HG02763 (cell line): ENCODE results near the gene SH3BP5L.

ENCODE experiments used
- ATAC-seq: cut with Tn5 transposase; IDR thresholded peaks from one replicate; pipeline ENCODE4 v1.9.1; 2021; ENCODE audit warnings: mild to moderate bottlenecking, moderate library complexity; ENCODE audit not compliant: unreplicated experiment

Gene SH3BP5L

GRCh38 chr1:248851390-248851789 lies 25.7 kb upstream of the SH3BP5L start:
- no peak for ATAC-seq

DNA sequence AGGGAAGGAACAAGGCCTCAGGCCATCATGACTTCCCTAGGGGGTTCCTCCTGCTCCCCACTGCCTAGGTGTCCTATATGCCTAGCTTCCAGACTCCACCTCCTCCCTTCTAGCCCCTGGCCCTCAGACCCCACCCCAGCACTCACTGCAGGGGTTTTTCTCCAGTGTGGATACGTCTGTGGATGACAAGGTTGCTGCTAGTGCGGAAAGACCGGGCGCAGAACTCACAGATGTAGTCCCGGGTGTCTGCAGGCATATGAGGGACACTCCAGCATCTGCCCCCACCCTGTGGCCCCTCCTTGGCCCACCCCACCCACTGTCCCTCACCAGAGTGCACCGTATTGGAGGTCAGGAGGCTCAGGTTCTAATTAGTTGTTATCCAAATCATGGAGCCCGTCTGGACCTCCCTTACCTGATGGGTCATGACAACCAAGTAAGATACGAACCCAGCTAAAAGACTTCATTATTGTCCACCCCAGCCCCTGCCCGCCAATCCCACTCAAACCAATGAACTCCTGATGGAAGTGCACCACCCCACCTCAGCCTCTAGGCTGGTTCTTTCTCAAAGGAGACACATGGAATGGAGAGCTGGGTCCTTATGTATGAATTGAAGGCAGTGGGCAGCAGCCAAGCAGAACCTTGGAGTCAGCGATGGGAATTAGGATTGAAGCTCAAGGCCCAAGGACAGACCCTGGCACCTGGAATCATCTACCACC lies 25.0 kb upstream of the SH3BP5L start:
- ATAC-seq: no peak

DNA sequence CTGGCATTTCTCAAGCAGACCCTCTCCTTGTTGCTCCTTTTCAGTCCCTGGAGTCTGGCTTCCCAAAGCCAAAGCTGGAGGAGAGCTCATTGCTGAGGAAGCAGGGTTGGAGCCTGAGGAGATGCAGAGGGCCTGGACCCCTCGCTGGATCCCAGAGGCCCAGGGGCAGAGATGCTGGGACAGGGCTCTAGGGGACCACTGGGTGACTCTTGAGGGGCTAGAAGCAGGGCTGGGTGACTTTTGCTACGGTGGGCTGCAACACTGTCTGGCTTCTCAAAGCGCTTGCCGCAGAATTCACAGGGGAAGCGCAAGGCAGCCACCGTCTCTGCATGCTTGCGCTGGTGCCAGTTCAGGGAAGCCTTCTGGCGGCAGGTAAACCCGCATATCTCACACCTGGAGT lies 24.4 kb upstream of the SH3BP5L start:
- no peak for ATAC-seq

DNA sequence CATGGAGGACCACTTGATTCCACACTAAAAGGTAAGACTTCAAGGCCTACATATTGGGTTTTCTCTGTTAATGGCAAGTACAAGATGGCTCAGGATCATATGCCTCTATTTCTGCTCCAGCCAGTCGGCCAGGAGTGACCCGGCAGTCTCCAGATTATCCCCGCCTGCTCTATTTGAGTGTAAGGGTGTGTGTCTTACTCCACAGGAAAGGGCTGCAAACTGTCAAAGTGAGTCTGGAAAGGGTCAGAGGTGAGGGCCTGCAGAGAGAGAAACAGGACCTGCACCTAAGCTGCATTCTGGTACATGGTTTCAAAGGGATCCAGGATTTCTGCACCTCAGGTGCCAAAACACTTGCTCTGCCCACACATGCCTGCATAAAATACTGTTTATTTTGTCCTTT lies 23.9 kb upstream of the SH3BP5L start:
- no peak for ATAC-seq

DNA sequence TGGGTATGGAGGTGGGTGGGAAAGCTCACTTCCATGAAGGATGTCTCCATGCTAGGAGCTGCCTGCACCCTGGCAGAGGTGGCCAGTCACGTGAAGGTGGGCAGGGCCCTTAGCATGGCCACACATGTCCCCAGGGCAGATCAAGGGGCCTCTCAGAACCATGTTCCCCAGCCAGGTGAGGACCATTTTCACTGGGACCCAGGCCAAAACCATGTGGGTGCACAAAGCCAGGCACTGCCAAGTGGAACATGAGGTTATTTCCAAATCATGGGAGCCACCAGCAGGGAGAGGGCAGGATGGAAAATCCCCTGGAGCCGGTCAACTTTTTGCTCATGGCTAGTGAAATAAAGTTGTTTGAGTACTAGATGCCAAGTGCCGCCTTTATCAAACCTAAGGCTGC lies 23.4 kb upstream of the SH3BP5L start:
- ATAC-seq: no peak

- no peak for ATAC-seq
Measured at GRCh38 chr1:248848602-248849001, 22.9 kb upstream of the SH3BP5L start.

DNA sequence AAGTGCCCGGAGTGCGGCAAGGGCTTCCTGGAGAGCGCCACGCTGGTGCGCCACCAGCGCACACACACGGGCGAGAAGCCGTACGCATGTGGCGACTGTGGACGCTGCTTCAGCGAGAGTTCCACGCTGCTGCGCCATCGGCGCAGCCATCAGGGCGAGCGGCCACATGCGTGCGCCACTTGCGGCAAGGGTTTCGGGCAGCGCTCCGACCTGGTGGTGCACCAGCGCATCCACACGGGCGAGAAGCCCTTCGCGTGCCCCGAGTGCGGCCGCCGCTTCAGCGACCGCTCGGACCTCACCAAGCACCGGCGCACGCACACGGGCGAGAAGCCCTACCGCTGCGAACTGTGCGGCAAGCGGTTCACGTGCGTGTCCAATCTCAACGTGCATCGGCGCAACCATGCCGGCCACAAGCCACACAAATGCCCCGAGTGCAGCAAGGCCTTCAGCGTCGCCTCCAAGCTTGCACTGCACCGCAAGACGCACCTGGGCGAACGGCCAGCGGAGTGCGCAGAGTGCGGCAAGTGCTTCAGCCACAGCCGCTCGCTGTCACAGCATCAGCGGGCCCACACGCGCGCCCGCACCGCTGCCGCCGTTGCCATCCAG lies 22.3 kb upstream of the SH3BP5L start:
- ATAC-seq: no peak

- ATAC-seq: no peak
Measured at GRCh38 chr1:248847181-248847955, 21.7 kb upstream of the SH3BP5L start.

- no peak for ATAC-seq
Measured at GRCh38 chr1:248844526-248844925, 18.8 kb upstream of the SH3BP5L start.

- no peak for ATAC-seq
Measured at GRCh38 chr1:248843687-248844086, 18.0 kb upstream of the SH3BP5L start.

DNA sequence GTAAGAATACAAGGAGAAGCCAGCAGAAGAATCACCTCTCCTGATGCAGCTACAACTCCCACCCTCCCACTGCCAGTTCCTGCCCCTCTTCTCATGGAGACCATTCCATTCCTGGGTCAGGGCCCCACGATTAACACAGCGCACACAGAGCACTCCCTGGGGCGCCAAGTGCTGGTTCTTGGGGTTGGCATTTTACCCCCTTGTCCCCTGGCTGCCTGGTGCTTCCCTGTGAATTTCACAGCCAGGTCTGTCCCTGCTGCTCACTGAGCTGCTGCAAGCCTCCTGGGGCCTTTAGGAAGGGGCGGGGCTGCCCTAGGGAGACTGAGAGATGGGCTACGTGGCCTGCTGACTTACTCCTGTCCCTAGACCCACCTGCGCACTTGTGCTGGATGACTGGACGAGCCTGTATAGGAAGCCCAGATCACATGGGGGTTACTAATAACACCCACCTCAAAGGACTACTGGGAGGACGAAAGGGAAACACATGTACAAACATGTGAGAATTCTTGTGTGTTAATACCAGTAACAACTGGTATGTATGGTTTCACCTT lies 17.1 kb upstream of the SH3BP5L start:
- ATAC-seq: no peak

DNA sequence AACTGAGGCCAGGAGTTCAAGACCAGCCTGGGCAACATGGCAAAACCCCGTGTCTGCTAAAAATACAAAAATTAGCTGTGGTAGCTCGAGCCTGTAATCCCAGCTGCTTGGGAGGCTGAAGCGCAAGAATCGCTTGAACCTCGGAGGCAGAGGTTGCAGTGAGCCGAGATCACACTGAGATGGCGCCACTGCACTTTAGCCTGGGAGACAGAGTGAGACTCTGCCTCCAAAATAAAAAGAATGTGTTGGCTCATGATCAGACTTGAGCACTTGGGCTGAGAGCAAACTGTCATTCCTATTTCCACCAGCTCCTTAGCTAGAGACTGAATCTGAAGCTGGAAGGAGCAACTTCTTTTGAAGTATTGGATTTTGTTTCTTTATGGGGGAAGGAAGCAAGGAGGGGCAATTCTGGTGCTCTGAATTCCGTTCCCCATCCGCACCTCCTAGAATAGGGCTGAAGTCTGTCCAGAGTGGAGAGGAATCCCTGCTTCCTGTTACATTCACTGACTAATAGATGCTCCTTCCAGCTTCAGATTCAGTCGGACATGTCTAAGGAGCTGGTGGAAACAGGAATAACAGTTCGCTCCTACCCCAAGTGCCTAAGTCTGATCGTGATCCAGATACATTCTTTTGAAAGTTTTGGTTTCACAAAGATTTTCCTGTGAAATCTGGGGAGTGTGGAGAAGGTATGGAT lies 16.1 kb upstream of the SH3BP5L start:
- no peak for ATAC-seq

DNA sequence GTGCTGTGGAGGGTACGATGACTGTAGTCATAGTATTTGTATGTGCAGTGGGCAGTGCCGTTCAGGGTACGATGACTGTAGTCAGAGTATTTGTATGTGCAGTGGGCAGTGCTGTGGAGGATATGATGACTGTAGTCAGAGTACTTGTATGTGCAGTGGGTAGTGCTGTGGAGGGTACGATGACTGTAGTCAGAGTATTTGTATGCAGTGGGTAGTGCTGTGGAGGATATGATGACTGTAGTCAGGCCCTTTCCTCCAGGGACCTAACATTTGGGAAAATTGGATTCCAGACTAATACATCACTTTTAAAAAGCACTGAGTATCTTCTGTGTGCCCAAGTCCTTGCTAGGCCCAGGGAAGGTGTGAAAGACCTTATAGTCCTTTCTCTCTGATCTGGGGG lies 15.2 kb upstream of the SH3BP5L start:
- ATAC-seq: no peak

DNA sequence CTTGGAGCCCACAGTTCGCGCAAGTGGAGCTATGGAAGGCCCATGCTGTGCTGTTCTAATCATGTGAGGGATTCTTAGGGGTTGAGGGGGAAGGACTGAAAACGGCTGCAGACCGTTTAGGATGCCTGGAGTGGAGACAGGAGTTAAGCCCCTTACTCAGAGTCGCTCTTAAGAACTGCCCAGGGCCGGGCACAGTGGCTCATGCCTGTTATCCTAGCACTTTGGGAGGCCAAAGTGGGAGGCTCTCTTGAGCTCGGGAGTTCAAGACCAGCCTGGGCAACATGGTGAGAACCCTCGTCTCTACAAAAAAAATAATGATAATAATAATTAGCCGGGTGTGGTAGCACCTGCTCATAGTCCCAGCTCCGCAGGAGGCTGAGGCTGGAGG lies 13.4 kb upstream of the SH3BP5L start:
- no peak for ATAC-seq

DNA sequence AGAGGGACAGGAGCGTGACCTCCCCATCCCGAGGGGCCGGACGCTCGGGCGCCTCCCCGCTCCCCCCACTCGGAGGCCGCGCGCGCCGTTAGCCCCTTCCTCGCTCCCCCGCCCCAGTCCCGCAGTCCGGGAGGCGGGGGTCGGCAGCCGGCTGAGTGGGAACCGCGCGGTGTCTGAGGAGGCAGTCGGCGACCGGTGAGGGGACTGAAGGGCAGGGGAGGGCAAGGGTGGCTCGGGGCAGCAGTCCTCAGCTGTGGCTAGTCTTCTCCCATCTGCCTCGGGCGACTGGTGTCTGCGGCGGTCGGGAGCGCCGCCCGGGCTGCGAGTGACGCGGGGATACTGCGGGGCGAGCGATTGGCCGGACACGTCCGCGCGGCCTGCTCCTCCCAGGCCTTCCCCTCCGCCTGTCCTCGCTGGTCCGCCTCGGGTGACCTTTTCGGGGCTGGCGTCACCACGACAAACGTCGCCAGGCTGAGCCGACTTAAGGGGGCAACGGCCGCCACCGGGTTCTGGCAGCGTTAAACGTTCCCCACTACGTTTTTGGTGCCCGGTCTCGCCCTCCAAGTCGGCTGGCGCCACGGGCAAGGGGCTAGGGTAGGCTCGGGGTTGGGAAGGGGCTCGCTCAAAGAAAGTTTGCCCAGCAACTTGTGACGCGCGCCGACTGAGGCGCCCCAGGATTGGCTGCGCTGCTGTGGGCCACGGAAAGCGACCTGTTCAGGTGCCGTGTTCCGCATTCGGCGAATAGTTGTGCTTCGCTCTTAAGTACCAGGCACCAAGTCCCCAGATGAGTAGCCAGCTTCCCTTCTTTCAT lies 12.8 kb upstream of the SH3BP5L start:
- ATAC-seq: peak; percentile 59

GRCh38 chr1:248837781-248838356 lies 12.2 kb upstream of the SH3BP5L start, which contains the start of gene ZNF672:
Gene ZNF672 (plus strand): TSS chr1:248838224. CDS start chr1:248847275, 9,051 bp downstream.
- ATAC-seq: peak; percentile 84

DNA sequence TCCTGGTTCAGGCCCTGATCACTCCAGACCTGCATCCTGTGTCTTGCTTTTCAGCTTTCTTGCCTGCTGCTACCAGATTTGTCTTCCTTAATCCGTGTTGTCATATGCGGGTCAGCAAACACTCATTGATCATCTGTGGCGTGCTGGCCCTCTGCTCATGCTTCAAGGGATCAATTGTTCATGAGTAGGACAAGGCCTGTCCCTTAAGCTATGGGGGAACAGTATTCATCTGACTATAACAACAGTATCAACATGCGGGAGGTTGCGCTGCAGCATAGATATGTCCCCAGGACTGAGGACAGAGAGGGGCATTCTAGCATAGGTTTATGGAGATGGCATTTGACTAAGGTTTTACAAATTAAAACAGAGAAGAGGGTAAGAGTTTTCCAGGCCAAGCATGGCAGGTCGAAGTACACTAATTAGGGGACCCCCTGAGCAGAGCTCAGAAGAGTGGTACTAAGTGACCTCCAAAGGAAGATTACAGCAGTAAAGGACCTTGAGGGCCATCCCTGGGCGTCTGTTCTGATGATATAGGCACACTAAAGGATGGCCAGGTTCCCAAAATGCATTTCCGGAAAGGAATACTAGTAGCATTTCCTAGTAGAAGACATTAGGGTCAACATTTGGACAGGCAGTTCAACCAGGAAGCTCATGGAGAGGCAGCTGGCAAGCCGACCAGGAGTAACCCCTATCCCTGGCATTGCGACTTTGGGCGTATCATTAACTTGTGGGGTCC lies 11.5 kb upstream of the SH3BP5L start:
- ATAC-seq: no peak

GRCh38 chr1:248834343-248834940 lies 8.7 kb upstream of the SH3BP5L start:
- ATAC-seq: no peak

DNA sequence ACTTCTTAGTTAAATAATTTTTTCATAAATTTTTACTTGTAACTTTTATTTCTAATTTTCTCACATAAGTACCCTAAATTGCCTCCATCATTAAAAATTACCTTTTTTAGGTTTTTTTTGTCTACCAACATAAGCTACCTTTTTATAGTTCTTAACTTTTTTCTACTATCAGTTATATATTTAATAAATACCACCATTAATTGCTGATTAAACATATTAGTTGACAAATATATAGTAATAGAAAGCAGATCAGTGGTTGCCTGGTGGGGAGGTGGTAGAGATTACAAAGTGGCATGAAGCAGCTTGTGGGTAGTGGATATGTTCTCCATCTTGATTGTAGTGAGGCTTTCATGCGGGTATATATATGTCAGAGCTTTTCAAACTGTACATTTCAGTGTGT lies 6.1 kb upstream of the SH3BP5L start:
- ATAC-seq: no peak
